ENCODE results near the gene LGI2. TPM values are rescaled to one million over a fixed set of nuclear protein-coding genes. Genes with fewer than 3 reads are reported as not detected.
A peak's percentile ranks its signal among the peaks of the same experiment; 100 is the strongest.

Gene LGI2
- total RNA-seq, 1 experiment from 2014 or later: 1.4 TPM

- no peak overlapping the region for H2AFZ ChIP-seq (ENCODE audit: low read length)
- H3K4me1 ChIP-seq (ENCODE audit: insufficient read depth, low read length): no peaks in the 10 kb centered on the region
- H3K79me2 ChIP-seq (ENCODE audit: insufficient read depth, low read length): no peaks in the 10 kb centered on the region
- H4K8ac ChIP-seq (replicated peaks; ENCODE audit: insufficient read length, low read depth, low read length): no peak overlapping the region
- H3K14ac ChIP-seq (ENCODE audit: insufficient read depth, low read length): no peak overlapping the region
- H3K27me3 ChIP-seq (ENCODE audit: insufficient read depth, low read length): no peaks in the 10 kb centered on the region
- no peaks in the 10 kb centered on the region for H3K9me3 ChIP-seq (ENCODE audit: control insufficient read depth, low read depth, low read length)
- no peak overlapping the region for H3K4me2 ChIP-seq (ENCODE audit: insufficient read depth, insufficient read length, low read length)
- H3K36me3 Mint-ChIP-seq (ENCODE audit: insufficient read depth in 1 of 3, low read depth in 3 of 3): no peaks in the 10 kb centered on the region; a peak in 1 of 7 replicates
- TF ChIP-seq, protein P1, sequence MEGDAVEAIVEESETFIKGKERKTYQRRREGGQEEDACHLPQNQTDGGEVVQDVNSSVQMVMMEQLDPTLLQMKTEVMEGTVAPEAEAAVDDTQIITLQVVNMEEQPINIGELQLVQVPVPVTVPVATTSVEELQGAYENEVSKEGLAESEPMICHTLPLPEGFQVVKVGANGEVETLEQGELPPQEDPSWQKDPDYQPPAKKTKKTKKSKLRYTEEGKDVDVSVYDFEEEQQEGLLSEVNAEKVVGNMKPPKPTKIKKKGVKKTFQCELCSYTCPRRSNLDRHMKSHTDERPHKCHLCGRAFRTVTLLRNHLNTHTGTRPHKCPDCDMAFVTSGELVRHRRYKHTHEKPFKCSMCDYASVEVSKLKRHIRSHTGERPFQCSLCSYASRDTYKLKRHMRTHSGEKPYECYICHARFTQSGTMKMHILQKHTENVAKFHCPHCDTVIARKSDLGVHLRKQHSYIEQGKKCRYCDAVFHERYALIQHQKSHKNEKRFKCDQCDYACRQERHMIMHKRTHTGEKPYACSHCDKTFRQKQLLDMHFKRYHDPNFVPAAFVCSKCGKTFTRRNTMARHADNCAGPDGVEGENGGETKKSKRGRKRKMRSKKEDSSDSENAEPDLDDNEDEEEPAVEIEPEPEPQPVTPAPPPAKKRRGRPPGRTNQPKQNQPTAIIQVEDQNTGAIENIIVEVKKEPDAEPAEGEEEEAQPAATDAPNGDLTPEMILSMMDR (conservative IDR thresholded peaks at IDR 0.05): no peak
- no peak overlapping the region for H3K23ac ChIP-seq (ENCODE audit: insufficient read length, low read depth, low read length)
- H2BK5ac ChIP-seq (ENCODE audit: insufficient read length, low read length): no peak overlapping the region
- H3K18ac ChIP-seq (ENCODE audit: insufficient read length, low read depth, low read length): no peak overlapping the region
- no peak overlapping the region for H3K9ac ChIP-seq (ENCODE audit: extremely low read depth, insufficient read length, low read length)
- no peaks in the 10 kb centered on the region for H4K20me1 ChIP-seq (ENCODE audit: control insufficient read depth, insufficient read depth, insufficient read length)
- H2BK15ac ChIP-seq (ENCODE audit: low read depth, low read length): no peak overlapping the region
- no peaks in the 10 kb centered on the region for H3K23me2 ChIP-seq (ENCODE audit: insufficient read length, low read depth, low read length, poor library complexity, severe bottlenecking)
- H3K4ac ChIP-seq (ENCODE audit: low read depth, low read length): no peak overlapping the region
- H3K56ac ChIP-seq (ENCODE audit: insufficient read length, low read depth, low read length): no peak overlapping the region
- no peaks in the 10 kb centered on the region for H3K79me1 ChIP-seq (ENCODE audit: insufficient read depth, low read depth, low read length, poor library complexity, severe bottlenecking)
- no peak overlapping the region for H4K91ac ChIP-seq (ENCODE audit: insufficient read length, low read depth, low read length)
- no peak overlapping the region for H3K27ac ChIP-seq (ENCODE audit: insufficient read length, low read depth, low read length)
- no peak overlapping the region for H3T11ph ChIP-seq (ENCODE audit: low read length)
- no peak overlapping the region for H2BK120ac ChIP-seq (ENCODE audit: low read depth, low read length, poor library complexity, severe bottlenecking)
- no peak overlapping the region; a peak in 1 of 7 replicates for H3K27ac Mint-ChIP-seq
- no peak overlapping the region for H2BK20ac ChIP-seq (ENCODE audit: low read depth, low read length, poor library complexity, severe bottlenecking)
- H3K4me1 Mint-ChIP-seq: peaks cover 7 to 10% of the 10 kb centered on the region in 2 experiments
- peak; percentile 5 for DNase-seq
- H3K9me3 Mint-ChIP-seq: no peaks in the 10 kb centered on the region
- H3K4me3 Mint-ChIP-seq: no peak overlapping the region
- H3K27me3 Mint-ChIP-seq (ENCODE audit: low read depth): peaks cover 15% of the 10 kb centered on the region
- H4K5ac ChIP-seq (ENCODE audit: insufficient read length, low read depth, low read length): no peak overlapping the region
- no peak overlapping the region for H2BK12ac ChIP-seq (ENCODE audit: insufficient read length, low read depth, low read length)
- H2AK5ac ChIP-seq (ENCODE audit: insufficient read length, low read length): no peak overlapping the region
- WGBS (ENCODE audit: extremely low coverage, insufficient read length, low lambda C conversion rate): no CpG with 5 or more reads among the region's 9 CpGs
These were observed 52.3 kb downstream of the LGI2 start for GRCh38 chr4:24978291-24979075.
